GM18909 (cell line): ENCODE data around the gene ERF.
"Not testable (repeated sequence)": the region's sequence is repeated elsewhere in the genome, so short reads cannot be mapped to it uniquely, and the experiment has no call there.

Experiments
- ATAC-seq: cut with Tn5 transposase; IDR thresholded peaks from one replicate; pipeline ENCODE4 v1.9.1; 2021; ENCODE audit warnings: mild to moderate bottlenecking; ENCODE audit not compliant: unreplicated experiment, poor library complexity

Gene ERF

DNA sequence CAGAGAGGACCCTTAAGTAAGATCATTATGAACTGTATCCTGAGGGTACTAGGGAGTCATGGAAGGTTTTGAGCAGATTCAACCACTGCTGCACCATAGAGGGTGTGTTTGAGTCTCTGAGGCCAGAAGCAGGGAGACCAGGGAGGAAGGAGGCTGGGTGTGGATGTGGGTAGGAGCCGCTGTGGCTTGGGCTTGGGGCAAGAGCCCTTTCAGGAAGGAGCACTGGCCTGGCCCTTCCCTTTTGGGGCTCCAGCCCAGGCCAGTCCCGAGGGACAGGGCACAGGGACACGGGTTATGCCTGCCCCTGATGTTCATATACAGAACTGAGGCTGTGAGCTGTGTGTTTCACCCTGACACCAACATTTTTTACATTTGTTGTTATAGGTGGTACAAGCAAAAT is 21.4 kb upstream of the ERF start:
- ATAC-seq, result no peak

DNA sequence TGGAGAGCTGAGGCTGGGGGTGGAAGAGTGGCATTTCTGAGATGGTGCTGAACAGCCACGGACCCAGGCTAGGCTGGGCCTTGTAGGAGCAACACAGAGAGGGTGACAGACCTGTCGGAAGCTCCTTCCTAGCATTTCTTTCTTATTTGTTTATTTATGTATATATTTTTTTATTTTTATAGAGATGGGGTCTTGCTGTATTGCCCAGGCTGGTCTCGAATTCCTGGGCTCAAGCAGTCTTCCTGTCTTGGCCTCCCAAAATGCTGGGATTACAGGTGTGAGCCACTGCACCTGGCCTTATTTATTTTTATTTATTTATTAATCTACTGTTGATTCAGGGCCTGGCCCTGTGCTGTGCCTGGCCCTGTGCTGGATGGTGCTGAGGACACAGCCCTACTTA is 20.6 kb upstream of the ERF start:
- no peak for ATAC-seq

DNA sequence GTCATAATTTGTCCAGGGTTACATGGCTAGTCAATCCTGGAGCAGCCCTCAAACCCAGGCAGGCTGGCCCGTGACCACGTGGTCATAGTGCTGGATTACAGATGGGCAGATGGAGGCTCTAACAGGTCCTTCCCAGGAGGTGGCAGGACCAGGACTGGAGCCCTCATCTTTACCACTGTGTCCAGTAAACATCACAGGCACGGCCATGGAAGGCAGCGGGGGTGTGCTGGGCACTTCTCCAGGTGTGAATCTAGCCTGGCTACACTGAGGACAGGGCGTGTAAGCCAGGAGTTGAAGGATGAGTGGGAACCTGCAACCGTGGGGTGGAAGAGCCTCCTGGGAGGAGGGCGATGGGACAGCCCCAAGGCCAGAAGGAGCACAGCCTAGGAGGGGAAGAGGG is 20.2 kb upstream of the ERF start:
- ATAC-seq, result no peak

DNA sequence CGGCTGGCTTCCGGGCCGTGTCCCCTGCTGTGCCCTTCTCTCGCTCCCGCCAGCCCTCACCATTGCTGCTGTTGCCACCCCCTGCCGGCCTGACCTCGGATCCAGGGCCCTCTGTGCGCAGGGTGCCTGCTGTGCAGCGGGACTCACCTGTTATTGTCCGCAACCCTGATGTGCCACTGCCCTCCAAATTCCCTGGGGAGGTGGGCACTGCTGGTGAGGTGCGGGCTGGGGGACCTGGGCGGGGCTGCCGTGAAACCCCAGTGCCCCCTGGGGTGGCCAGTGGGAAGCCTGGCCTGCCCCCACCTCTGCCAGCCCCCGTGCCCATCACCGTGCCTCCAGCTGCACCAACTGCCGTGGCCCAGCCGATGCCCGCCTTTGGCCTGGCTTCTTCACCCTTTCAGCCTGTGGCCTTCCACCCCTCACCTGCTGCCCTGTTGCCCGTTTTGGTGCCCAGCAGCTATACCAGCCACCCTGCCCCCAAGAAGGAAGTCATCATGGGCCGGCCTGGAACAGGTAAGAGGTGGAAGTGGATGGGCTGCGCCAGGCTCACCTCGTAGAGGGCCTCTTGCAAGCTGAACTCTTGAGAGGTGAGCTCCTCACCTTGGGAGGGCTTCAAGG is 19.2 kb upstream of the ERF start:
- ATAC-seq, result no peak

GRCh38 chr19:42273407-42274064 is 18.6 kb upstream of the ERF start:
- no peak for ATAC-seq

DNA sequence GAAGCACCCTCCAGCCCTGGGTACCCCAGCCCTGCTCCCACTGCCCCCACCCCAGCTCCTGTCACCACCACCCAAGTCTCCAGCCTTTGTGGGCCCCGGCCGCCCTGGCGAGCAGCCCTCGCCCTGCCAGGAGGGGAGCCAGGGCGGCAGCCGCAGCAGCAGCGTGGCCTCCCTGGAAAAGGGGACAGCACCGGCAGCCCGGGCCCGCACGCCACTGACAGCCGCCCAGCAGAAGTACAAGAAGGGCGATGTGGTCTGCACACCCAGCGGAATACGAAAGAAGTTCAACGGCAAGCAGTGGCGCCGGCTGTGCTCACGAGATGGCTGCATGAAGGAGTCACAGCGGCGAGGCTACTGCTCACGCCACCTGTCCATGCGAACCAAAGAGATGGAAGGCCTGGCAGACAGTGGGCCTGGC is 18.1 kb upstream of the ERF start:
- no peak for ATAC-seq

- ATAC-seq, result no peak
Measured at GRCh38 chr19:42272535-42272897, 17.6 kb upstream of the ERF start.

DNA sequence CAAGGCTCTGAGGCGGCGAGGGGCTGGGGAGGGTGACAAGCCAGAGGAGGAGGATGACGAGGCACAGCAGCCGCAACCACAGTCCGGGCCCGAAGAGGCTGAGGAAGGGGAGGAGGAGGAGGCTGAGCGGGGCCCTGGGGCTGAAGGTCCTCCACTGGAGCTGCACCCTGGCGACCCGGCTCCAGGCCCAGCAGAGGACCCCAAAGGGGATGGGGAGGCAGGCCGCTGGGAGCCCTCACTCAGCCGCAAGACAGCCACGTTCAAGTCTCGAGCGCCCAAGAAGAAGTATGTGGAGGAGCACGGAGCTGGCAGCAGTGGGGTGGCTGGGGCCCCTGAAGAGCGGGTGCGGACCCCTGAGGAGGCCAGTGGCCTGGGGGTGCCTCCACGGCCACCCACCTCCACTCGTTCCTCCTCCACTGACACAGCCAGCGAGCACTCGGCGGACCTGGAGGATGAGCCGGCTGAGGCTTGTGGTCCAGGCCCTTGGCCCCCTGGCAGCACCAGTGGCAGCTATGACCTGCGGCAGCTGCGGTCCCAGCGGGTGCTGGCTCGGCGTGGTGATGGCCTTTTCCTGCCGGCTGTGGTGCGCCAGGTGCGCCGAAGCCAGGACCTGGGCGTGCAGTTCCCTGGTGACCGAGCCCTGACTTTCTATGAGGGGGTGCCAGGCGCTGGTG is 17.1 kb upstream of the ERF start:
- no peak for ATAC-seq

- no peak for ATAC-seq
Measured at GRCh38 chr19:42271045-42271419, 16.1 kb upstream of the ERF start.

DNA sequence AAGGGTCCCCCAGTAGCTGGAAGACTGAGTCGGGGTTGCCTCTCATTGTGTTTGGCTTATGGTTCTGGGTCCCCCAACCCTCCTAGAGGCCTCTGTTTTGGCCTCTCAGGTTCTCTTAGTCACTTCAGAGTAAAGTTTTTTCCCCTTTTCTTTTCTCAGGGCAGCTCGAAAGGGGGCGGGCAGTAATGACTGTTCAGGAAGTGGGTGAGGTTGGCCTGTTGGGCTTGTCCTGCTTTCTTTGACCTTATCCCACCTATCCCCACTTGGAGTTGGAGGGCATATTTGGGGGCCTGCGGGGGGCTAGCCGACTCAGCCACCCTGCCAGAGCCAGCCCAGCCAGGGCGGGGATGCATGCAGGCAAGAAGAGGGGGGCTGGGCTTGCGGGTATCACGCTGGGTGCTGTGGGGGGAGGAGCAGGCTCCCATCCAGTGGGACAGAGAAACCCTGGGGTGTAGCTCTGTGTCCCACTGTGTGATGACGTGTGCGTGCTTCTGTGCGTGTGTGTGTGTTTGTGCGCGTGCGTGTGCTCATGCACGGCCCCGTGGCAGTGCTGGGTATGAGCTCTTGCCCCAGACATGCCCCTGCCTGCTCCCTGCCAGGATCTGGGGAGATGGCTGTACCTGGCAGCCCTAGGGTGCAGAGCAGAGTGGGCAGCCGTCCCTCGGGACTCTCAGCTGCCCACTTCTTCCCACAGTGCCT is 15.6 kb upstream of the ERF start:
- no peak for ATAC-seq

- no peak for ATAC-seq
Measured at GRCh38 chr19:42269478-42270345, 14.8 kb upstream of the ERF start.

DNA sequence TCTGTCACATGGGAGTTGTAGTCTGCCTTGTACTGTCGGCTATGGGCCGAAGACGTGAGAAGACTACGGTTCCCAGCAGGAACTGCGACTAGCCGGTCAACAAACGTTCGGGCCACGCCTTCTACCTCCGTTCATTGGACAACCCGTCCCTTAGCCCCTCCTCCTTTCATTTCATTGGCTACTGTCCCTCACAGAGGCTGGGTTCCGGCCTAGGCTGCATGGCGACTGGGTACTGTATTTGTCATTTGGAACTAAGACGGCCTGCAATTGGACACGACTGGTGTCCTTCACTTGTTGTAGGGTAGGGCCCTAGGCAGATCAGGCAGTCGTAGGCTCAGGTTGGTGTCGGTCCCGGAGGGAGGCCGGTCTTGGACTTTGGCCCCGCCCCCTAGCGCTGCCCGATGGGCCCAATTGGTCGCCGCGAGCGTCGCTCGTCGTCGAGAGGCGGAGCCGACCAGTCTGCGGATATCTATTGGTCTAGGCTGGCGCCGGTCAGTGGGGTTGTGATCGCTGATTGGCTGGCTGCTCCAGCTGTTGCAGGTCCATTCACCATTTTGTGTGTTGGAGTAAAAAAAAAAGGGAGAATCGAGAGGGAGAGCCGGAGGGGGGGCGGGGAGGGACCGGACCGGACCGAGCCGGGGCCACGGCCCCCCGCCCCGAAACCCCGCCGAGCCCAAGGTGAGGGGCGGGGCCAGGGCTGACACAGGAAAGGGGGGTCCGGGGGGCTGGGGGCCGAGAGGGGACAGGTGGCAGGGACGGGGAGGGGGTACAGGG is 14.0 kb upstream of the ERF start, which contains the start of gene CIC:
Gene CIC, plus strand, starts transcription at position 549 of the 774 bp plus-strand sequence. CDS start 2,532 bp downstream, outside the sequence.
- peak; percentile 77 for ATAC-seq

DNA sequence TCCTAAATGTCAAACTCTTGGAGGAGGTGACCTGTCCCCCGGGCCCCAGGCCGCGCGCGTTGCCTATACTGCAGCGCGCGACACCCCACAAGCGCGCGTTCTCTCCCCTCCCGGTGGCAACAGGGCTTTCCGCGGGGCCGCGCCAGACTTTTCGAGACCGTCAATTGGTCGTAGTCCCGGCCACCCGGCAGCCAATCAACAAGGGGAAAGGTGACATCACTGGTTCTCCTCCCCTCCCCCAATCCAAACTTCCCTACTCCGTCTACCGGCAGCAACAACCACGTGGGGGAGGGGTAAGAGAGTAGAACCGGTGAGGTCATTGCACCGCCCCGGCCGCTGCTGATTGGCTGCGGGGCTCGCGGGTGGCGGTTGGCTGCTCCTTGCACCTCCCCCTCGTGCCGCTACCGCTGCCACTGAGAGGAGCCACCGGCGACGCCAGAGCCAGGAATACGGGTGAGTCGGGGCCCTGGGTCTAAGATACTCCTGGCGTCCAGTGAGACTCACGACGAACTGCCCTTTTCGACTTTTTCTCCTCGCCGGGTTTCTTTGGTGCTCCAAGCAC is 13.3 kb upstream of the ERF start:
- peak; percentile 59 for ATAC-seq

GRCh38 chr19:42267644-42268141 is 12.8 kb upstream of the ERF start:
- ATAC-seq, result no peak

- ATAC-seq, result not testable (repeated sequence)
Measured at GRCh38 chr19:42266928-42267603, 12.1 kb upstream of the ERF start.

- not testable (repeated sequence) for ATAC-seq
Measured at GRCh38 chr19:42266105-42266504, 11.2 kb upstream of the ERF start.

DNA sequence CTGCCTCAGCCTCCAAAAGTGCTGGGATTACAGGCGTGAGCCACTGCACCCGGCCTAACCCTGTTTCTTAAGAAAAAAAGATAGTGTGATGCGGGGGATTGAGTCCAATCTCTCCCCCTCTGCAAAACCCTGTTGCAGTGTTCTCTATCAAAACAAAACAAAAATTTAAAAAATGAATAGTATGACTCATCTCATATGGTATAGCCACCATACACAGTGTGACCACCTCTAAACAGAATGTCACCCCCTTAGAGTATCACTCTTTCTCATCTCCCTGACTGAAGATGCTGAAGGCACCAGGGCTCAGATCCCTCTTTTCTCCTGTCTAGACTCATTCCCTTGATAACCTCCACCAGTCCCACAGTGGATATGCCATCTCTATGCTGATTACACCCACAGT is 6.8 kb upstream of the ERF start:
- no peak for ATAC-seq

- not testable (repeated sequence) for ATAC-seq
Measured at GRCh38 chr19:42257842-42258241, 2.9 kb upstream of the ERF start.
